Measurements from ENCODE around the gene HTR3A. TPM values are rescaled to one million over a fixed set of nuclear protein-coding genes. Genes with fewer than 3 reads are reported as not detected.
A peak's percentile ranks its signal among the peaks of the same experiment; 100 is the strongest.
"Not testable (repeated sequence)": the region's sequence is repeated elsewhere in the genome, so short reads cannot be mapped to it uniquely, and the experiment has no call there.

Gene HTR3A
- polyA plus RNA-seq (2013, experiment 1 of 2; ENCODE audit: insufficient read length), result not detected
- not detected for polyA plus RNA-seq (2013, experiment 2 of 2; ENCODE audit: insufficient read length)

- peak; percentile 33 for DNase-seq
These were observed at the start of gene HTR3A for GRCh38 chr11:113974741-113975470. Gene HTR3A (plus strand): TSS chr11:113975108. CDS start chr11:113975326, 218 bp downstream.

- no peak for DNase-seq
These were observed 48.4 kb upstream of the HTR3A start for GRCh38 chr11:113926273-113927197.

GRCh38 chr11:113928311-113928710, 46.6 kb upstream of the HTR3A start:
- DNase-seq, result no peak

- no peak for DNase-seq
These were observed 42.1 kb upstream of the HTR3A start for GRCh38 chr11:113932788-113933187.

- not testable (repeated sequence) for DNase-seq
These were observed 40.7 kb upstream of the HTR3A start for GRCh38 chr11:113934193-113934592.

GRCh38 chr11:113934761-113935160, 40.1 kb upstream of the HTR3A start:
- DNase-seq, result no peak

- DNase-seq, result no peak
These were observed 39.0 kb upstream of the HTR3A start for GRCh38 chr11:113935858-113936257.

GRCh38 chr11:113937918-113938317, 37.0 kb upstream of the HTR3A start:
- no peak for DNase-seq

- no peak for DNase-seq
These were observed 32.7 kb upstream of the HTR3A start for GRCh38 chr11:113942256-113942655.

- DNase-seq, result not testable (repeated sequence)
These were observed 28.7 kb upstream of the HTR3A start for GRCh38 chr11:113946162-113946561.

- DNase-seq, result no peak
These were observed 26.9 kb upstream of the HTR3A start for GRCh38 chr11:113947994-113948393.

GRCh38 chr11:113949891-113950290, 25.0 kb upstream of the HTR3A start:
- no peak for DNase-seq

- DNase-seq, result no peak
These were observed 23.4 kb upstream of the HTR3A start for GRCh38 chr11:113951537-113951936.

GRCh38 chr11:113952070-113952469, 22.8 kb upstream of the HTR3A start:
- no peak for DNase-seq

GRCh38 chr11:113952588-113952987, 22.3 kb upstream of the HTR3A start:
- DNase-seq, result no peak

- no peak for DNase-seq
These were observed 20.7 kb upstream of the HTR3A start for GRCh38 chr11:113954235-113954634.

- DNase-seq, result no peak
These were observed 17.9 kb upstream of the HTR3A start for GRCh38 chr11:113956986-113957385.

- no peak for DNase-seq
These were observed 14.1 kb upstream of the HTR3A start for GRCh38 chr11:113960702-113961330.

- DNase-seq, result no peak
These were observed 7.5 kb upstream of the HTR3A start for GRCh38 chr11:113967361-113967760.

- DNase-seq, result no peak
These were observed 3.3 kb upstream of the HTR3A start for GRCh38 chr11:113971506-113972195.

GRCh38 chr11:113977071-113977490, 2.2 kb downstream of the HTR3A start:
- no peak for DNase-seq

- DNase-seq, result no peak
These were observed 2.8 kb downstream of the HTR3A start for GRCh38 chr11:113977701-113978100.

Measured in fibroblast of skin of back (primary cell).